ENCODE measurements around the gene PNKP. TPM values are rescaled to one million over a fixed set of nuclear protein-coding genes. Genes with fewer than 3 reads are reported as not detected.

The PNKP gene
- total and polyA plus RNA-seq, 7 donors = 16.7 to 31.9 (median 21.7) TPM

DNA sequence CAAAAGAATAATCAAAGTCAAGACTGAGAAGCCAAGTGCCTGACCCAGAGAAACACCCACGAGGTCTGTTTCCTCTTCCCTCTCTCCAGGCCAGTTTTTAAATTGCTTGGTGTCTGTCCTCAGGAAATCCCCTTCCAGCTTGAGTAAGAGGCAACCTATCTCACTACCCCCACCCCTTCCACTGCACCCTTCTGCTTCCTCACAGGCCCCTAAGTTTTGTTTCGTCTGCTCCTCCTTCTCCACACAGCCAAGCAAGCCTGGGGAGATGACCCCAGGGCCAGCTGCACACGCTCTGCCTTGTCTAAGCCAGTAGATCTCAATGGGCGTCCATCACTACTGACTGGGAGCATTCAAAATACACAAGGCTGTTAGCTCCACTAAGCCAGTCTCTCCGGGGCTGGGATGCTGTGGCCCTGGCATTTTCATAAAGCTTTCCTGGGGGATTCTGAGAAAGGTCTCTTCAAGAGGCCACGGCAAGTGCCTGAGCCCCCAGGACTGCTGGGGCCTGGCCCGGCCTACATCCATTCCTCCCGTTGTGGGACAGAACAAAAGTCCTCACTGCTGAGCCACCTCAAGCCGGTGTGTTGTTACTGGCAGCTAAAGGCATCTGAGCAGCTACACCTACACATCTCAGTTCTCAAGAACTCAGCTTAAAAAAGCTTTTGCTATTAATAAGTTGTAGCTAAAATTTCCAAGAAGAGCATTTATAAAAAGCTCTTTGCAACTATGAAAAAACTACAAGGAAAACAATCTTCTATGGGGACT lies 44.2 kb upstream of the PNKP start:
- H3K27ac ChIP-seq = no peak overlapping the region
- 67 to 70% (median 69%) methylated on average over 9 of the region's 9 CpGs for WGBS, 3 donors
- TF ChIP-seq CTCF (IDR thresholded peaks at IDR 0.05) = no peak
- ATAC-seq = no peak
- H3K36me3 ChIP-seq (ENCODE audit: insufficient read depth in 1 of 2, low read depth in 1 of 2) = peaks cover 0 to 75% of the 10 kb centered on the region in 2 donors
- H3K4me3 ChIP-seq = no peak overlapping the region
- no peaks in the 10 kb centered on the region for H3K9me3 ChIP-seq
- H3K27me3 ChIP-seq (ENCODE audit: insufficient read depth in 3 of 3, low read length in 2 of 3) = no peaks in the 10 kb centered on the region
- H3K4me1 ChIP-seq = no peaks in the 10 kb centered on the region
- intact Hi-C loops (cut with DNase I) = no loop called here
- DNase-seq = no peak

- peaks cover 0 to 71% of the 10 kb centered on the region in 2 donors for H3K36me3 ChIP-seq (ENCODE audit: insufficient read depth in 1 of 2, low read depth in 1 of 2)
- intact Hi-C loops (cut with DNase I) = no loop called here
Measured at GRCh38 chr19:49910179-49910578, 42.8 kb upstream of the PNKP start.

GRCh38 chr19:49908480-49909420 lies 41.4 kb upstream of the PNKP start:
- no peaks in the 10 kb centered on the region for H3K9me3 ChIP-seq
- no peak for TF ChIP-seq CTCF (IDR thresholded peaks at IDR 0.05)
- H3K36me3 ChIP-seq (ENCODE audit: insufficient read depth in 1 of 2, low read depth in 1 of 2) = peaks cover 0 to 65% of the 10 kb centered on the region in 2 donors
- DNase-seq (no peak), ATAC-seq (no peak)
- no peak overlapping the region for H3K4me3 ChIP-seq
- no peaks in the 10 kb centered on the region for H3K4me1 ChIP-seq
- 91 to 93% (median 92%) methylated on average over 36 to 37 of the region's 37 CpGs for WGBS, 3 donors
- H3K27me3 ChIP-seq (ENCODE audit: insufficient read depth in 3 of 3, low read length in 2 of 3) = no peaks in the 10 kb centered on the region
- no peak overlapping the region for H3K27ac ChIP-seq
- intact Hi-C loops (cut with DNase I) = no loop called here

More at GRCh38 chr19:49910179-49910578, 42.8 kb upstream of the PNKP start:
- H3K27me3 ChIP-seq (ENCODE audit: insufficient read depth in 3 of 3, low read length in 2 of 3) = no peaks in the 10 kb centered on the region
- no peak for TF ChIP-seq CTCF (IDR thresholded peaks at IDR 0.05)
- ATAC-seq = no peak
- DNase-seq = no peak
- no peaks in the 10 kb centered on the region for H3K4me1 ChIP-seq
- no peaks in the 10 kb centered on the region for H3K9me3 ChIP-seq
- H3K4me3 ChIP-seq = no peak overlapping the region
- WGBS, 3 donors = 77 to 84% (median 79%) methylated on average over 5 of the region's 5 CpGs
- no peak overlapping the region for H3K27ac ChIP-seq

DNA sequence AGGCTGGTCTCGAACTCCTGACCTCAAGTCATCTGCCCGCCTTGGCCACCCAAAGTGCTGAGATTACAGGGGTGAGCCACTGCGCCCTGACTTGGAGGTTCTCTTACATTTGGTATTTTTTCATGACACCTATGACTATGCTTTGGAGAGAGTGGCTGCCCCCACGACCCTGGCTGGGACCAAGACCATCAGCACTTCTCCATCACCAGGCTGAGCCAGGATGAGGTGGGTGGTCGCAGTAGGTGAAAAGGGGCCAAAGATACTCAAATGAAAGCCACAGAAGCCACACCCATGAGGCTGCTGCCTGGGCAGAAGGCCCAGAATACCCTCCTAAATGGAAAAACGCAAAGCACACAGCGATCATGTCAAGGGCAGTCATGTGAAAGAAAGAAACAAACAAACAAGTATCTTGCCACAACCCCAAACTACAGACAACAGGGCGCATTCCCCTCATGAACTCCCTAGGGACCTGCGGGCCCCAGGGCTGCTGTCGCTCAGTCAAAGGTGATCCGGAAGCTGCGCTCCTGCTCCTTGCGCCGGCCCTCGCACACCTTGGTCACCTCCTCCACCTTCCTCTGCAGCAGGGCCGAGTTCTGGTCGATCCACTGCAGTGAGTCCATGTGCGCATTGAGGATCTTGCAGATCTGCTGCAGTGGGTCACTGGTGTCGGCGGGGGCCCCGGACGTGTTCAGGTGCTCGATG lies 40.5 kb upstream of the PNKP start:
- TF ChIP-seq CTCF (IDR thresholded peaks at IDR 0.05) = no peak
- Histone ChIP-seq H3K9me3 (no peaks in the 10 kb centered on the region), H3K4me1 (no peaks in the 10 kb centered on the region), H3K4me3 (no peak overlapping the region), H3K27ac (no peak overlapping the region), H3K27me3 (ENCODE audit: insufficient read depth in 3 of 3, low read length in 2 of 3) (no peaks in the 10 kb centered on the region), H3K36me3 (ENCODE audit: insufficient read depth in 1 of 2, low read depth in 1 of 2) (peaks cover 0 to 57% of the 10 kb centered on the region in 2 donors)
- no peak for DNase-seq
- 88 to 94% (median 93%) methylated on average over 23 of the region's 23 CpGs for WGBS, 3 donors
- no peak for ATAC-seq
- intact Hi-C loops (cut with DNase I) = no loop called here

Measured in psoas muscle (tissue), 8 donors.